K562 (cell line): ENCODE results near the gene SARS1. TPM values are rescaled to one million over a fixed set of nuclear protein-coding genes. Genes with fewer than 3 reads are reported as not detected.

Source experiments
- ATF1 ChIP-seq, 2 experiments: fragments of 450-650 bp in 1 of 2; IDR thresholded peaks; 2 replicates each; pipeline ENCODE4 v1.6.1; 2016; ENCODE audit warnings: missing compliant biosample characterization in 1 of 2, missing genetic modification characterization in 1 of 2
- CEBPG ChIP-seq, 3 experiments: fragments of 200-800 bp in 1 of 3; sonication (Bioruptor generic) in 1 of 3; sonication (generic) in 1 of 3; formaldehyde crosslinking in 1 of 3; IDR thresholded peaks in 2 of 3; conservative IDR thresholded peaks in 1 of 3; 2 replicates each; pipeline versions ENCODE4 v1.6.1 to v1.8.0; 2016 to 2022; ENCODE audit warnings: missing compliant biosample characterization in 2 of 3, missing genetic modification characterization in 2 of 3, mild to moderate bottlenecking in 1 of 3, missing genetic modification reagents in 1 of 3
- FOXK1 ChIP-seq: sonication (generic); formaldehyde crosslinking; IDR thresholded peaks from 2 replicates; pipeline ENCODE4 v1.8.0; 2022; ENCODE audit warnings: missing genetic modification reagents, mild to moderate bottlenecking, borderline replicate concordance
- PHF21A ChIP-seq: fragments of 450-650 bp; IDR thresholded peaks from 2 replicates; pipeline ENCODE4 v1.6.1; 2017; ENCODE audit warnings: low read depth, borderline replicate concordance
- POLR2B ChIP-seq: fragments of 450-650 bp; IDR thresholded peaks from 2 replicates; pipeline ENCODE4 v1.6.1; 2018; ENCODE audit warnings: low read depth; ENCODE audit not compliant: partially characterized antibody
- SIN3A ChIP-seq, 2 experiments: fragments of 150-350 bp in 1 of 2; IDR thresholded peaks; 2 replicates each; pipeline ENCODE4 v1.6.1; 2011 to 2016; ENCODE audit warnings: borderline replicate concordance in 2 of 2, low read depth in 2 of 2, low read length in 2 of 2, mild to moderate bottlenecking in 2 of 2, moderate library complexity in 2 of 2; ENCODE audit not compliant: control insufficient read depth in 1 of 2
- ZEB2 ChIP-seq: fragments of 450-650 bp; IDR thresholded peaks from 2 replicates; pipeline ENCODE4 v1.6.1; 2016
- ZHX1 ChIP-seq: fragments of 150-350 bp; conservative IDR thresholded peaks from 2 replicates; pipeline ENCODE4 v1.6.1; 2014; ENCODE audit warnings: low read length
- ZNF140 ChIP-seq: fragments of 250-450 bp; sonication (Bioruptor Pico); IDR thresholded peaks from 2 replicates; pipeline ENCODE4 v1.8.0; 2021; ENCODE audit warnings: moderate library complexity, mild to moderate bottlenecking, inconsistent platforms
- ZNF282 ChIP-seq: sonication (generic); formaldehyde crosslinking; IDR thresholded peaks from 2 replicates; pipeline ENCODE4 v1.8.1; 2023; ENCODE audit warnings: missing genetic modification reagents
- ZNF408 ChIP-seq: fragments of 250-450 bp; sonication (Bioruptor Pico); IDR thresholded peaks from 2 replicates; pipeline ENCODE4 v1.4.0; 2020; ENCODE audit warnings: low read depth, mild to moderate bottlenecking, moderate library complexity
- polyA plus RNA-seq, 8 experiments: library from polyadenylated mRNA; depleted of rRNA in 4 of 8; stranded (reverse) in 5 of 8; unstranded in 3 of 8; fragments of >200 nt; fragmentation: Nextera tagmentation in 2 of 8; fragmentation: Illumina TruSeq in 1 of 8; extraction: Ambion mirVana in 2 of 8; extraction: Trizol in 1 of 8; gene quantifications; 2 replicates each; pipeline versions ENCODE4 v1.2.1 to v1.2.3, GENCODE V29; 2011 to 2014; ENCODE audit warnings: inconsistent platforms in 1 of 8, missing spikeins in 1 of 8
- total RNA-seq, 7 experiments: library from RNA; depleted of rRNA in 6 of 7; stranded (reverse); fragments of >200 nt in 6 of 7; fragmentation: Illumina TruSeq in 2 of 7; extraction: Trizol in 2 of 7; gene quantifications; 2 replicates each; pipeline versions ENCODE4 v1.2.1 to v1.2.3, GENCODE V29; 2011 to 2021; ENCODE audit warnings: low replicate concordance in 1 of 7
- TF ChIP-seq, protein P1 (sequence below), 2 experiments: fragments of 450-650 bp; IDR thresholded peaks; 2 replicates each; pipeline ENCODE4 v1.6.1; 2016
- TF ChIP-seq, protein P2 (sequence below): fragments of 250-450 bp; sonication (Bioruptor Pico); IDR thresholded peaks from 2 replicates; pipeline ENCODE4 v1.5.0; 2021
- TF ChIP-seq, protein P3 (sequence below): fragments of 250-450 bp; sonication (Bioruptor Pico); IDR thresholded peaks from 2 replicates; pipeline ENCODE4 v1.5.0; 2021; ENCODE audit warnings: mild to moderate bottlenecking, moderate library complexity
- TF ChIP-seq, protein P4 (sequence below): fragments of 450-650 bp; IDR thresholded peaks from 2 replicates; pipeline ENCODE4 v1.7.0; 2016; ENCODE audit warnings: borderline replicate concordance

The SARS1 gene
- total and polyA plus RNA-seq, 9 of the 15 experiments (the other 6 are each of a cell fraction or from before 2014, with no cell fraction given) = 221 to 623 (median 254) TPM

DNA sequence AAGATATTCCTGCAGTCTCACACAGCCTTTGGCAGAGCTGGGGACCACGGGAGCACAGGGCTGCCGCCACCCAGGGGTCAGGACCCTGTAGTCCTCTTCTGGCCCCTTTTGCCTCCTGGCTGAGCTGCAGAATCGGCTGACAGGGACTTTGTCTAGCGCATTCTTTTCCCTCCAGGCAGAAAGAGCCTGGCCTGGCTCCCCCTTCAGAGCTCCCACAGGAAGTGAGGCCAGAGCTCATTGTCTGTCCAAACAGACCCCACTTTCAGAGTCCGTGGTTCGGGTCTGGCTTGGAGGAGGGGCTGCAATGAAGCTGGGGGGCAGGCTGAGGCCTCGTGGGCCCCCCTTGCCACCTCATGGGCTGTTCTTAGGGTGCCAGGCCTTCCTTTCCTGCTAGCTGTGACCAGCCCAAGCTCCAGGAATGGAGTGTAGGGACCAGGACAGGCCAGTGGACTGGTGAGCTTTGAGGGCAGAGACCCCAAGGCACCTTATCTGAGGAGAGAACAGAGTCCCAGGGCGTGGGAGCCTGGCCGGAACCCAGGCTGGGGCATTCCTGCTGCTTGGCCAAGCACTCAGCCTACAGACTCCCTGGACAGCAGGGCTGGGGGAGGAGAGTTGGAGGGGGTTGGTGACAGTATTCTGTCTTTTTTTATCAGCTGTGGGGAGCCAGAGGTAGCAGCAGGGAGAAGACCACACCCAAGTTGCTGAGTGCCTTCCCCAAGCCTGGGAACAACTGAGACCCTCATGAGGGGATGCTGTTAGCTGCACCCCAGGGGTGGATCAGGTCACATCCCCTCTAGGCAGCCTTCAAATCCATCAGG is 40.3 kb downstream of the SARS1 start (continued):
- TF ChIP-seq, protein P1, sequence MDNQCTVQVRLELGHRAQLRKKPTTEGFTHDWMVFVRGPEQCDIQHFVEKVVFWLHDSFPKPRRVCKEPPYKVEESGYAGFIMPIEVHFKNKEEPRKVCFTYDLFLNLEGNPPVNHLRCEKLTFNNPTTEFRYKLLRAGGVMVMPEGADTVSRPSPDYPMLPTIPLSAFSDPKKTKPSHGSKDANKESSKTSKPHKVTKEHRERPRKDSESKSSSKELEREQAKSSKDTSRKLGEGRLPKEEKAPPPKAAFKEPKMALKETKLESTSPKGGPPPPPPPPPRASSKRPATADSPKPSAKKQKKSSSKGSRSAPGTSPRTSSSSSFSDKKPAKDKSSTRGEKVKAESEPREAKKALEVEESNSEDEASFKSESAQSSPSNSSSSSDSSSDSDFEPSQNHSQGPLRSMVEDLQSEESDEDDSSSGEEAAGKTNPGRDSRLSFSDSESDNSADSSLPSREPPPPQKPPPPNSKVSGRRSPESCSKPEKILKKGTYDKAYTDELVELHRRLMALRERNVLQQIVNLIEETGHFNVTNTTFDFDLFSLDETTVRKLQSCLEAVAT (IDR thresholded peaks at IDR 0.05) = no peak
- TF ChIP-seq, protein P2, sequence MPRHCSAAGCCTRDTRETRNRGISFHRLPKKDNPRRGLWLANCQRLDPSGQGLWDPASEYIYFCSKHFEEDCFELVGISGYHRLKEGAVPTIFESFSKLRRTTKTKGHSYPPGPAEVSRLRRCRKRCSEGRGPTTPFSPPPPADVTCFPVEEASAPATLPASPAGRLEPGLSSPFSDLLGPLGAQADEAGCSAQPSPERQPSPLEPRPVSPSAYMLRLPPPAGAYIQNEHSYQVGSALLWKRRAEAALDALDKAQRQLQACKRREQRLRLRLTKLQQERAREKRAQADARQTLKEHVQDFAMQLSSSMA (CRISPR knock-in tag) = no peak
- TF ChIP-seq, protein P3, sequence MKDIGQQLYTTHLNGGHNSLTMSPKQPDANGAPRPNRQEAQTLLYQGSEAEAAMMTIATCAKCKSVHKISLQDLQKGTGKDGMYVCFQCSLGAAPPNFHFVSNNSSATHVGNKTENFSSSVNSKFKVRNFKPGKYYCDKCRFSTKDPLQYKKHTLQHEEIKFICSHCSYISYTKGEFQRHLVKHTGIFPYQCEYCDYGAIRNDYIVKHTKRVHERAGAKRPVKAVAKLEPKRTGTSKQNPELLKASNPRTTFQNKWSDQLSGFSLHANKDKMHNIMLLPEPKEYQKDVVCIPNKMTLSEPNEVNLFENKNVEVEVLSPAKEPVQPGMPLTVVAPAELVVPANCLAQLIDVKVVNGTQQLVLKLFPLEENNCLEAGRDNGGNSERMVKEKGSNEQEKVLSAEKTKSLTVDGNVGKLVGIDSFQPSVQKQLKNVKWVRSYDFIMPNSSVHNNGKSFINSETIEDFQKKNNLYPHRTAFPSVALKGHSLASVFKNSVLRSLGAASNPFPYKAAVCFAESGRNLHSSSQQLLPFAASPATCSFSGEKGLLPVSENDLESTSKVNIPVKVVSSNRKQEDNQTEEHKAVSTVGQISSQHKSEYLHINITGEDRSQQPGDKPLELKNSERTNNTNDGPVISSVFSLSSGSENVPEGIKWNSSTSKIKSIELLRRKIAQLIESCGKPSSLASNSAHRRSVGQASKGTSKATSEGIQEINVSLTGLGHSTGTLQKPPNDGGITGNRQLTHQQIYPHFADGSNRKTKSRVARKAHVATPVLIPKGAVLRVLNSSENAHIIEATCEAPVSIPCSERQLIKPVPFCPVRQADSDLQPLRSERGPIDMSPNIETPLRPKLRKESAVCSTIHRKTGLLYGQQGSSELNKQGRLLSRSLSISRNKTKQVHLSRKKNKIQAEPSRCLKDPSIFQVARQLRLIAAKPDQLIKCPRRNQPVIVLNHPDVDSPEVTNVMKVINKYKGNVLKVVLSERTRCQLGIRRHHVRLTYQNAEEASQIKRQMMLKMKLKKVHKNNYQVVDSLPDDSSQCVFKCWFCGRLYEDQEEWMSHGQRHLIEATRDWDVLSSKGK (CRISPR knock-in tag) = no peak
- TF ChIP-seq ZHX1 (no peak), POLR2B (no peak), SIN3A (IDR thresholded peaks at IDR 0.05; ENCODE audit: borderline replicate concordance in 2 of 2, control insufficient read depth in 1 of 2, low read depth in 2 of 2, low read length in 2 of 2) (peak; percentile 23 to 64; a peak in 2 of 4 replicates), ATF1 (CRISPR knock-in tag; IDR thresholded peaks at IDR 0.05) (no peak), ATF1 (tag; IDR thresholded peaks at IDR 0.05) (0 out of 2 replicates have a peak, but pooled peaks have one; percentile 33), FOXK1 (CRISPR knock-in tag) (no peak), CEBPG (CRISPR knock-in tag; IDR thresholded peaks at IDR 0.05) (no peak), CEBPG (tag; conservative IDR thresholded peaks at IDR 0.05 in 1 of 2, IDR thresholded peaks at IDR 0.05 in 1 of 2) (no peak), PHF21A (no peak), ZNF140 (no peak), ZNF282 (no peak), ZEB2 (no peak), ZNF408 (no peak)
- TF ChIP-seq, protein P4, sequence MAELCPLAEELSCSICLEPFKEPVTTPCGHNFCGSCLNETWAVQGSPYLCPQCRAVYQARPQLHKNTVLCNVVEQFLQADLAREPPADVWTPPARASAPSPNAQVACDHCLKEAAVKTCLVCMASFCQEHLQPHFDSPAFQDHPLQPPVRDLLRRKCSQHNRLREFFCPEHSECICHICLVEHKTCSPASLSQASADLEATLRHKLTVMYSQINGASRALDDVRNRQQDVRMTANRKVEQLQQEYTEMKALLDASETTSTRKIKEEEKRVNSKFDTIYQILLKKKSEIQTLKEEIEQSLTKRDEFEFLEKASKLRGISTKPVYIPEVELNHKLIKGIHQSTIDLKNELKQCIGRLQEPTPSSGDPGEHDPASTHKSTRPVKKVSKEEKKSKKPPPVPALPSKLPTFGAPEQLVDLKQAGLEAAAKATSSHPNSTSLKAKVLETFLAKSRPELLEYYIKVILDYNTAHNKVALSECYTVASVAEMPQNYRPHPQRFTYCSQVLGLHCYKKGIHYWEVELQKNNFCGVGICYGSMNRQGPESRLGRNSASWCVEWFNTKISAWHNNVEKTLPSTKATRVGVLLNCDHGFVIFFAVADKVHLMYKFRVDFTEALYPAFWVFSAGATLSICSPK = no peak
